GM21447 (cell line): Measurements from ENCODE around the gene OGDHL.
"Not testable (repeated sequence)": the region's sequence is repeated elsewhere in the genome, so short reads cannot be mapped to it uniquely, and the experiment has no call there.

Source experiments
- ATAC-seq: cut with Tn5 transposase; IDR thresholded peaks from one replicate; pipeline ENCODE4 v1.9.1; 2021; ENCODE audit not compliant: unreplicated experiment

The OGDHL gene

GRCh38 chr10:49756641-49757040 is 5.5 kb downstream of the OGDHL start:
- ATAC-seq, result no peak

- no peak for ATAC-seq
Observed at GRCh38 chr10:49756031-49756430, 6.1 kb downstream of the OGDHL start.

- not testable (repeated sequence) for ATAC-seq
Observed at GRCh38 chr10:49754951-49755350, 7.2 kb downstream of the OGDHL start.

GRCh38 chr10:49752584-49752983 is 9.5 kb downstream of the OGDHL start:
- ATAC-seq, result no peak

GRCh38 chr10:49751636-49752510 is 10.2 kb downstream of the OGDHL start:
- no peak for ATAC-seq

GRCh38 chr10:49751216-49751615 is 10.9 kb downstream of the OGDHL start:
- ATAC-seq, result no peak

- no peak for ATAC-seq
Observed at GRCh38 chr10:49750546-49750945, 11.6 kb downstream of the OGDHL start.

- no peak for ATAC-seq
Observed at GRCh38 chr10:49749556-49750491, 12.3 kb downstream of the OGDHL start.

GRCh38 chr10:49749144-49749543 is 13.0 kb downstream of the OGDHL start:
- ATAC-seq, result no peak

- no peak for ATAC-seq
Observed at GRCh38 chr10:49748006-49748405, 14.1 kb downstream of the OGDHL start.

GRCh38 chr10:49747303-49747646 is 14.8 kb downstream of the OGDHL start:
- no peak for ATAC-seq

- ATAC-seq, result no peak
Observed at GRCh38 chr10:49746626-49747302, 15.4 kb downstream of the OGDHL start.

GRCh38 chr10:49745756-49746155 is 16.4 kb downstream of the OGDHL start:
- no peak for ATAC-seq

GRCh38 chr10:49744924-49745605 is 17.1 kb downstream of the OGDHL start:
- ATAC-seq, result no peak

- ATAC-seq, result no peak
Observed at GRCh38 chr10:49744091-49744685, 17.9 kb downstream of the OGDHL start.

GRCh38 chr10:49743464-49744075 is 18.6 kb downstream of the OGDHL start:
- ATAC-seq, result no peak

- no peak for ATAC-seq
Observed at GRCh38 chr10:49742683-49743463, 19.2 kb downstream of the OGDHL start.

- no peak for ATAC-seq
Observed at GRCh38 chr10:49741108-49741995, 20.8 kb downstream of the OGDHL start.
